NCI-H345 treated with DMSO at 0.1 percent for 48 hours (cell line): ENCODE results near the gene DVL2.

Source experiments
- DNase-seq: peaks from one replicate; lab custom pipeline; 2025; ENCODE audit not compliant: unreplicated experiment; lab: John Stamatoyannopoulos, UW

Gene DVL2

DNA sequence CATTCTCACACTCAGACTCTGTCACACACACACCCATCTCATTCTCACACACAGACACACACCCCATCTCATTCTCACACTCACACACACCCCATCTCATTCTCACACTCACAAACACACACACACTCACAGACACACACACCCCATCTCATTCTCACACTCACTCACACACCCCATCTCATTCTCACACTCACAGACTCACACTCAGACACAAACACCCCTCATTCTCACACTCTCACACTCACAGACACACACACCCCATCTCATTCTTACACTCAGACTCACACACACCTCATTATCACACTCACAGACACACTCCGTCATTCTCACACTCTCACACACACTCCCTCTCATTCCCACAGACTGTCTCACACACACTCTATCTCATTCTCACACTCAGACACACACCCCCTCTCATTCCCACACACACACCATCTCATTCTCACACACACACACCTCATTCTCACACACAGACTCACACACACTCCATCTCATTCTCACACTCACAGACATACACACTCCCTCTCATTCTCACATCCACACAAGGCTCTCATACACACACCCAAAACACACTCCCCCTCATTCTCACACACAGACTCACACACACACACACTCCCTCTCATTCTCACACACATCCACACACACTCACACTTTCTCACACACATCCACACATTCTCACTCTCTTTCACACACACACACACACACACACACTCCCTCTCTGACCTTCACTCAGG, 58.0 kb downstream of the DVL2 start:
- no peak for DNase-seq
